CD4-positive, alpha-beta T cell (primary cell): ENCODE measurements around the gene ADGRF4. TPM values are rescaled to one million over a fixed set of nuclear protein-coding genes. Genes with fewer than 3 reads are reported as not detected.

ENCODE experiments used
- ATAC-seq: fragments of 200-7000 bp; cut with Tn5 transposase; one replicate; pipeline ENCODE4 v1.10.0; 2022; ENCODE audit warnings: mild to moderate bottlenecking; ENCODE audit not compliant: poor library complexity
- CTCF ChIA-PET: fragments of 350-600 bp; sonication (Branson Sonifier 250); formaldehyde crosslinking; loops from one replicate; lab custom pipeline; 2021; ENCODE audit warnings: antibody characterized with exemption, inconsistent platforms; lab: Charles Lee
- POLR2A ChIA-PET: fragments of 350-600 bp; sonication (Branson Sonifier 250); formaldehyde crosslinking; loops from one replicate; lab custom pipeline; 2021; ENCODE audit warnings: antibody characterized with exemption, inconsistent platforms; lab: Charles Lee
- DNase-seq, 14 experiments: peaks; one replicate each; pipeline ENCODE4 v3.0.0-alpha.2; 2013 to 2020; ENCODE audit warnings: mixed read lengths in 2 of 14
- H3K27ac ChIP-seq, 2 donors: one replicate each; pipeline versions ENCODE4 v1.5.1 to v1.7.0; 2013; ENCODE audit warnings: low read length in 2 of 2, low read depth in 1 of 2, mild to moderate bottlenecking in 1 of 2
- H3K27me3 ChIP-seq, 2 experiments: 1 replicate in 1 of 2; 2 replicates in 1 of 2; pipeline versions ENCODE4 v1.6.1 to v1.7.0; 2013; ENCODE audit warnings: low read length in 2 of 2, control low read depth in 1 of 2, mild to moderate bottlenecking in 1 of 2, moderate library complexity in 1 of 2; ENCODE audit not compliant: insufficient read depth in 2 of 2, control insufficient read depth in 1 of 2
- H3K36me3 ChIP-seq: one replicate; pipeline ENCODE4 v1.6.1; 2013; ENCODE audit warnings: low read length, control low read depth; ENCODE audit not compliant: insufficient read depth
- H3K4me1 ChIP-seq: one replicate; pipeline ENCODE4 v1.6.1; 2013; ENCODE audit warnings: low read length, control low read depth; ENCODE audit not compliant: insufficient read depth
- H3K4me3 ChIP-seq: one replicate; pipeline ENCODE4 v1.5.1; 2013; ENCODE audit warnings: mild to moderate bottlenecking, low read length, moderate library complexity
- H3K9me3 ChIP-seq, 2 experiments: 1 replicate in 1 of 2; 2 replicates in 1 of 2; pipeline versions ENCODE4 v1.6.1 to v1.7.0; 2013; ENCODE audit warnings: low read length in 2 of 2, mild to moderate bottlenecking in 2 of 2, control low read depth in 1 of 2, moderate library complexity in 1 of 2; ENCODE audit not compliant: control insufficient read depth in 1 of 2, insufficient read depth in 1 of 2
- H3K27ac Mint-ChIP-seq: one replicate; pipeline ENCODE4 v1.8.0; 2020; ENCODE audit warnings: mixed read lengths
- H3K27me3 Mint-ChIP-seq: one replicate; pipeline ENCODE4 v1.8.0; 2021; ENCODE audit warnings: mixed read lengths
- H3K36me3 Mint-ChIP-seq: one replicate; pipeline ENCODE4 v1.8.0; 2021; ENCODE audit warnings: low read depth, mixed read lengths
- H3K4me1 Mint-ChIP-seq: one replicate; pipeline ENCODE4 v1.8.0; 2021; ENCODE audit warnings: low read depth, mixed read lengths
- H3K4me3 Mint-ChIP-seq: one replicate; pipeline ENCODE4 v1.8.0; 2020; ENCODE audit warnings: mild to moderate bottlenecking, mixed read lengths
- H3K9me3 Mint-ChIP-seq: one replicate; pipeline ENCODE4 v1.8.0; 2020; ENCODE audit warnings: mixed read lengths
- CTCF ChIP-seq: fragments of 200-600 bp; IDR thresholded peaks from one replicate; pipeline ENCODE4 v1.8.0; 2022; ENCODE audit warnings: antibody characterized with exemption, mild to moderate bottlenecking
- intact Hi-C, 2 experiments: fragments of 100-400 bp; cut with DNase I in 1 of 2; cut with micrococcal nuclease in 1 of 2; formaldehyde crosslinking; loops; one replicate each; pipeline versions ENCODE4 v1.15.1 to v1.9.0; 2023 to 2025; cut with DNase I, micrococcal nuclease
- total RNA-seq, 174 experiments: library from RNA in 2 of 174; stranded (reverse) in 2 of 174; gene quantifications; one replicate each; pipeline ENCODE4 v1.2.3 and lab custom pipeline; 2021 to 2026

Gene ADGRF4
- total RNA-seq, 2 experiments from 2014 or later = not detected

- intact Hi-C loops = no loop called here
- Mint-ChIP-seq H3K4me3 (no peak overlapping the region), H3K27ac (no peak overlapping the region), H3K36me3 (no peaks in the 10 kb centered on the region), H3K9me3 (no peaks in the 10 kb centered on the region), H3K4me1 (no peaks in the 10 kb centered on the region), H3K27me3 (no peaks in the 10 kb centered on the region)
- H3K27me3 ChIP-seq = no peaks in the 10 kb centered on the region
- DNase-seq = no peak
- POLR2A ChIA-PET = no interaction called here
- no peaks in the 10 kb centered on the region for H3K36me3 ChIP-seq
- H3K4me3 ChIP-seq = no peak overlapping the region
- ATAC-seq = no peak
- H3K9me3 ChIP-seq = no peaks in the 10 kb centered on the region
- TF ChIP-seq CTCF = no peak
- CTCF ChIA-PET = no interaction called here
- no peak overlapping the region for H3K27ac ChIP-seq
- no peaks in the 10 kb centered on the region for H3K4me1 ChIP-seq
Measured at GRCh38 chr6:47697925-47698324, 455 bp upstream of the ADGRF4 start.

- Mint-ChIP-seq H3K27me3 (no peaks in the 10 kb centered on the region), H3K4me3 (no peak overlapping the region), H3K4me1 (no peaks in the 10 kb centered on the region), H3K9me3 (no peaks in the 10 kb centered on the region), H3K36me3 (no peaks in the 10 kb centered on the region), H3K27ac (no peak overlapping the region)
- DNase-seq (no peak), ATAC-seq (no peak)
- TF ChIP-seq CTCF = no peak
- H3K4me3 ChIP-seq = no peak overlapping the region
- no peaks in the 10 kb centered on the region for H3K9me3 ChIP-seq
- no peaks in the 10 kb centered on the region for H3K36me3 ChIP-seq
- no peaks in the 10 kb centered on the region for H3K27me3 ChIP-seq
- ChIA-PET CTCF (no interaction called here), POLR2A (no interaction called here)
- no peak overlapping the region for H3K27ac ChIP-seq
- H3K4me1 ChIP-seq = no peaks in the 10 kb centered on the region
- intact Hi-C loops = no loop called here
Measured at GRCh38 chr6:47700053-47700452, 1.7 kb downstream of the ADGRF4 start.

- DNase-seq = no peak
- TF ChIP-seq CTCF = no peak
- intact Hi-C loops = no loop called here
- Histone ChIP-seq H3K36me3 (no peaks in the 10 kb centered on the region), H3K9me3 (no peaks in the 10 kb centered on the region), H3K4me1 (no peaks in the 10 kb centered on the region), H3K27ac (no peak overlapping the region), H3K4me3 (no peak overlapping the region), H3K27me3 (no peaks in the 10 kb centered on the region)
- ChIA-PET POLR2A (no interaction called here), CTCF (no interaction called here)
- no peak for ATAC-seq
- Mint-ChIP-seq H3K9me3 (no peaks in the 10 kb centered on the region), H3K4me1 (no peaks in the 10 kb centered on the region), H3K27ac (no peak overlapping the region), H3K36me3 (no peaks in the 10 kb centered on the region), H3K4me3 (no peak overlapping the region), H3K27me3 (no peaks in the 10 kb centered on the region)
Measured at GRCh38 chr6:47700596-47700995, 2.2 kb downstream of the ADGRF4 start.
